ENCODE measurements around the gene RNF103. TPM values are rescaled to one million over a fixed set of nuclear protein-coding genes. Genes with fewer than 3 reads are reported as not detected.

Gene RNF103
- total RNA-seq, 4 donors from 2014 or later: 33.2 to 55.5 (median 51.8) TPM

DNA sequence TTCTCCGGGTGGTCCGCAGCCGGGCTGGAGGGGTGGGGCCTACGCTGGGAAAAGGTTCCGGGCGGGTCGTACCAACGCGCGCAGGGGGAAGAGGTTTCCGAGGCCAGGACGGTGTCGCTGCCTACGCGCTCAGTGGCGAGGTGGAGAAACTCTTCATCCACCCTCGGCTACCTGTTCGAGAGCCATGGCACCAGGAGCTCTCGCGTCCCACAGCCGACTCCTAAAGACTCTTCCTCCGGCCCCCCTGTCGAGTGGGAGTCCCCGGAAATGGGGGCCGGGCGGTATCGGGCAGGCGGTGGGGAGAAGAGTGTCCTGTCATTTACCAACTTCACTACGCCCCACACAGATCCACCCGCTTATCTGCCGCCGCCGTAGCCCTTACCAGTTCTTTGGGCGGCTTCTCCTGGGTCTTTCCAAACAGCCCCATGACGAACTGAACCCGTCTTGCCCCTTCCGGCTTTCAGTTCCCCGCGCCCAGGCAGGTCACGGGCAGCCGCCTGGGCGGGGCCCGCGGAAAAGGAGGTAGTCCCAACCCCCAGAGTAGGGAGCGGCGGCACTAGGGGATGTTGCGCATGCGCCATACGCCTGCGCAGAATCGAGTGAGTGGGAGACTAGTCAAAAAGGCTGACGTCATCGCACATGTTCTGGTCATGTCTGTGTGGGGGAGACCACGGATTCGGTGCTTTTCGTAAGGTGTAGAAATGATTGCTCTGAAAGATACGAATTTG is 60.6 kb downstream of the RNF103 start, which contains the start of gene CHMP3:
CHMP3 (minus strand) TSS at position 522 of the 728 bp plus-strand sequence; CDS start at position 427, 95 bp downstream.
- intact Hi-C loops (cut with DNase I; ENCODE audit: low total_unique reads): no loop called here
- Histone ChIP-seq H3K27ac (peak within 1 kb of the TSS; percentile 98), H3K4me3 (peak within 1 kb of the TSS; percentile 91 to 95), H3K27me3 (no peaks in the 10 kb centered on the region), H3K36me3 (no peaks in the 10 kb centered on the region), H3K4me1 (peaks cover 0 to 3% of the 10 kb centered on the region in 2 donors), H3K9me3 (no peaks in the 10 kb centered on the region)
- peak; percentile 51 to 69 for TF ChIP-seq POLR2A (IDR thresholded peaks at IDR 0.05)
- TF ChIP-seq, protein P1, sequence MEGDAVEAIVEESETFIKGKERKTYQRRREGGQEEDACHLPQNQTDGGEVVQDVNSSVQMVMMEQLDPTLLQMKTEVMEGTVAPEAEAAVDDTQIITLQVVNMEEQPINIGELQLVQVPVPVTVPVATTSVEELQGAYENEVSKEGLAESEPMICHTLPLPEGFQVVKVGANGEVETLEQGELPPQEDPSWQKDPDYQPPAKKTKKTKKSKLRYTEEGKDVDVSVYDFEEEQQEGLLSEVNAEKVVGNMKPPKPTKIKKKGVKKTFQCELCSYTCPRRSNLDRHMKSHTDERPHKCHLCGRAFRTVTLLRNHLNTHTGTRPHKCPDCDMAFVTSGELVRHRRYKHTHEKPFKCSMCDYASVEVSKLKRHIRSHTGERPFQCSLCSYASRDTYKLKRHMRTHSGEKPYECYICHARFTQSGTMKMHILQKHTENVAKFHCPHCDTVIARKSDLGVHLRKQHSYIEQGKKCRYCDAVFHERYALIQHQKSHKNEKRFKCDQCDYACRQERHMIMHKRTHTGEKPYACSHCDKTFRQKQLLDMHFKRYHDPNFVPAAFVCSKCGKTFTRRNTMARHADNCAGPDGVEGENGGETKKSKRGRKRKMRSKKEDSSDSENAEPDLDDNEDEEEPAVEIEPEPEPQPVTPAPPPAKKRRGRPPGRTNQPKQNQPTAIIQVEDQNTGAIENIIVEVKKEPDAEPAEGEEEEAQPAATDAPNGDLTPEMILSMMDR (IDR thresholded peaks at IDR 0.05): no peak
- DNase-seq: peak; percentile 97

DNA sequence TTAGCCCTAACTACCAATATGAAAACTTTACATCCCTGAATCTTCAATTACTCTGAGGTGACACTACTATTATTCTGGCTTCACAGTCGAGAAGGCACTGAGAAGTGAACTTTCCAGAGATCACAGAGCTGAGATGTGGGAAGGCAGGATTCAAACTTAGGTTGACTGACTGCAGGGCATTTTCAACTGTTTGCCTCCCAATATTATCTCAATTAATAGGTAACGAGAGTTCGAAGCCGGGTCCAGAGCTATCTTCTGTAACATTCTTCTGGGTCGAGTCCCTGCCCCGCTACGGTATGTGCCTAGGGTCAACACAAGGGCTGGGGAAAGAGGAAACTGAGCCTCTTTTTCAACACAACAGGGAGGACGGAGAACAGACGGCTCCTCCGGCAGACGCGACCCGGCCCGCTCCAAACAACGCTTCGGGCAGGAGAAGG is 61.2 kb downstream of the RNF103 start:
- Histone ChIP-seq H3K4me3 (peak overlapping the region; percentile 91 to 95), H3K27ac (peak overlapping the region; percentile 98), H3K36me3 (no peaks in the 10 kb centered on the region), H3K4me1 (peaks cover 0 to 3% of the 10 kb centered on the region in 2 donors), H3K9me3 (no peaks in the 10 kb centered on the region), H3K27me3 (no peaks in the 10 kb centered on the region)
- no peak for TF ChIP-seq POLR2A (IDR thresholded peaks at IDR 0.05)
- TF ChIP-seq, protein P1 (IDR thresholded peaks at IDR 0.05): no peak
- intact Hi-C loops (cut with DNase I; ENCODE audit: low total_unique reads): no loop called here
- DNase-seq: no peak

DNA sequence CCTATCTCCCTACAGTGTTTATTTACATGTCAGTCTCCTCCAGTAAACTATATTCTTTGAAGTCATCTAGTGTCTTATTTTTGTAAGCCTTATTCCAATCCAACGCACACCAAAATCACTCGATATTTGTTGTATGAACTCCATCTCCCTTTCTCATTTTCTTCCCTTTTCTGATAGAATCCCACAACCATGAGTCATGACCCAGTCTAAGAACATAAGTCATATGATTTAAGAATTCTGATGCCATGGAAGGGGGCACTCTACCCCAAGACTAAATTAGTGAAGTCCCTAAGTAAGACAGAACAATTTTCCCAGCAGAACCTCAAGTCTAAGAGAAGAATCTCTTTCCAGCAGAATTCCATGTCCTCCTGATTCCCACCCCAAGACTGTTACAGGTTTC is 65.8 kb downstream of the RNF103 start:
- H3K4me3 ChIP-seq: no peak overlapping the region
- no peak for DNase-seq
- H3K27me3 ChIP-seq: no peaks in the 10 kb centered on the region
- peaks cover 0 to 3% of the 10 kb centered on the region in 2 donors for H3K4me1 ChIP-seq
- no peak overlapping the region for H3K27ac ChIP-seq
- H3K9me3 ChIP-seq: no peaks in the 10 kb centered on the region
- TF ChIP-seq POLR2A (IDR thresholded peaks at IDR 0.05): no peak
- TF ChIP-seq, protein P1 (IDR thresholded peaks at IDR 0.05): no peak
- H3K36me3 ChIP-seq: no peaks in the 10 kb centered on the region
- intact Hi-C loops (cut with DNase I; ENCODE audit: low total_unique reads): no loop called here

GRCh38 chr2:86556508-86556907 is 67.2 kb downstream of the RNF103 start:
- intact Hi-C loops (cut with DNase I; ENCODE audit: low total_unique reads): no loop called here
- Histone ChIP-seq H3K27me3 (no peaks in the 10 kb centered on the region), H3K4me1 (no peaks in the 10 kb centered on the region), H3K4me3 (no peak overlapping the region), H3K27ac (no peak overlapping the region), H3K9me3 (no peaks in the 10 kb centered on the region), H3K36me3 (no peaks in the 10 kb centered on the region)
- DNase-seq: no peak
- no peak for TF ChIP-seq POLR2A (IDR thresholded peaks at IDR 0.05)
- TF ChIP-seq, protein P1 (IDR thresholded peaks at IDR 0.05): no peak

Other genes with a start within 250 kb of the RNF103 start
- 10 to 100 TPM; 22.5 to 54.3 (median 48.6) TPM for gene KDM3A, start 182.5 kb downstream of the RNF103 start, total RNA-seq
- 100 to 1,000 TPM in 1 of 4 donors, 10 to 100 TPM in 3; 62.4 to 143 (median 94.4) TPM for gene CHMP3, start 60.4 kb downstream of the RNF103 start, total RNA-seq
- 10 to 100 TPM; 33.6 to 71.5 (median 38.0) TPM for gene RMND5A, start 96.4 kb upstream of the RNF103 start, total RNA-seq
- gene CD8A, start 167.0 kb upstream of the RNF103 start, total RNA-seq: 10 to 100 TPM in 1 of 4 donors, 1 to 10 TPM in 2, under 1 TPM in 1; 0.07 to 38.5 (median 1.2) TPM
- gene CD8B, start 238.0 kb upstream of the RNF103 start, total RNA-seq: 1 to 10 TPM in 1 of 4 donors, under 1 TPM in 1, not detected in 2; 0.55 to 1.0 TPM

All from uterus (tissue), 4 donors.